TTC549 (cell line): ENCODE results near the gene PRUNE2.

Source experiments
- FAIRE-seq: peaks from 2 replicates; lab custom pipeline; 2012; peaks lifted over from hg19 to GRCh38; lab: Jason Lieb, UNC

The PRUNE2 gene

DNA sequence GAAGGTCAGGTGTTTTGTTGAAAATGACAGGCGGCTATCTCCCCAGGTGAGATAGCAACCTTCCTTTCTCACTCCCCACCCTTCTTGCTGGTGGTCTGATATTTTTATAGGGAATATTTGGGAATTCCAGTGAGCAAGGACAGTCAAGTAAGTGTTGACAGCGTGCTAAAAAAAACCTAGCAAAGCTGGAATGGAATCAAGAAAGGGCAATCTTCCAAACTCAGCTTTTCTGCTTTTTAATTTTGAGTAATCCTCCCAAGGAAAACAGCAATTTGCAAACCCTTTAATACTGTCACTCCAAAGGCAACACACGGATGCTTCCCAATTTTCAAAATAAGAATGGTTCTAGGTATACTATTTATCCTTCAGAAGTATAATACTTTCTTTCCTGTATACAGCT lies 285.3 kb downstream of the PRUNE2 start:
- no peak for FAIRE-seq

DNA sequence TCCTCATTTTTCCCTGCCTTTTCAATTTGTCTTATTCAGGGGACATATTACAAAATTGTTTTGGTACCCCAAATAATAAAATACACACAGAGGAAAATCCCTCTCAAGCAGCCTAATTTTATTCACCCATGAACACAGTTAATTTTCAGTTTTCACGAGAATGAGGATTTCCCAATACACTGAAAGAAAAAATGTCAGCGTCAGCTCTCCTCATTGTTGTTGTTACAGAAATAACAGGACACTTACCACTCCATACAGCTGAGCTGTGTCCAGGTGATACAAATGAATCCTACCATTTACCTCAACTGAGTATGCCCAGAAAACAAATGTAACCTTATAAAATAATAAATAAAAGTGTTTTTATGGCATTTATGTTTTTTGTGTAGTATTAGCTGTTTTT lies 286.3 kb downstream of the PRUNE2 start:
- no peak for FAIRE-seq

DNA sequence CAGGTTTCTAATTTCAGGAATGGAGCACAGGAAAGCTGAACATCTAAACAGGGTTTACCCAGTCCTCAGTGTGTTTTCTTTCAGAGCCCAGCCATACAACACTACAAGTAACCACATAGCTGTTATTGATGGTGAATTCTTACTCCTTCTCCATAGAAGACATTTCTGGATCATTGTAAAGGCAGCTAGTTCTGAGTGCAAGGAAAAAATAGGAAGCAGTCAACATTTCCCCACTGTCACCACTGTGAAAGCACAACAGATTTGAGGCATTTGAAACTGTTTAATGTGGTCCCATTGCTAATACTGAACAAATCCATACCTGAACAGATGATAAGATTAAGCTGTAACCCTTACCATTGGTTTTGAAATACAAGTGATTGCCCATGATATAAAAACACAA lies 286.7 kb downstream of the PRUNE2 start:
- FAIRE-seq = no peak

DNA sequence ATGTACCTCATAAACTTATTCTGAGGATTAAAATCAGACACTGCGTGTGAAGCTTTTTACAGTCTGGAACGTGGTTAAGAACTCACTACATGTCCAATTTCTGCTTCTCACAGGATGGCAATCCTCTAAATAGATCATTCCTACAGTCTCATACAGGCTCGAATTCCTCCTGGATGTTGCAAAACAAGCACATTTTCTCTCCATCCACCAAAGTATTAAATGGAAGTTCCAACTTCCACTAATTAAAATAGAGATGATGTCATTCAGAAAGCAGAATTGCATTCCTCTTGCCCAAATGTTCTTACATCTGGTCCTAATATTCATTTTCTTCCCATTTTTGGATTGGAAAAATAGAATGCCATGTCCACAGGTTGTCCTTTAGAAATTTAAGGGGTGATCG lies 287.2 kb downstream of the PRUNE2 start:
- no peak for FAIRE-seq

DNA sequence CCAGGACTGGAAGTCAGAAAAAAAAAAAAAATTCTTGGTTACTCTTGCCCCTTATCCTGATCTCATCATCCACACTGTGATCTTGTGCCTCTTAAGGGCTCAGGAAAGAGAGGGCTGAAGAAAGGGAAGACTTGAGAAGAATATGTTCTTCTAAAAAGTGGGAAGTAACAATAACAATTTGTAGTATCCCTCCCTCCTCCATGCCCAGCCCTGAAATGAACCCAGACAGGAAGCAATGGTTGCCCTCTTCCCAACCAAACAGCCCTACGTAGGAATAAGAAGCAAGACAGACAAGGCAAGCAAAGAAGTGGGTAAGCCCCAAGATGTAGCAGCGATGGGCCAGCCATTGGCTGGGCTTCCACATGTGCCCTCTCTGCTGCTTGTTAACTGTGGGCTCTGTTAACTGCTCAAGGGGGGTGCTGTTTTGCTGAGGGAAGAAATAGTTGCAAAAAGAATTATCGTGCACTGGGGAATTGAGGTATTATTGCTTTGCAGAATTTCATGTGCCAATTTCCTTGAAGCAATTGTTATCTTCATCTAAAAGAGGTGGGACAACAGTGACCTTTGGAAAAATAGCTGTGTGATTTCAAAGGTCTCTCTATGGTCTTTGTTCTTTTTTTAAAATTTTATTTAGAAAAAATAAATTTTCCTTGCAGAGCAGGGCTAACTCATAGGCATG lies 288.3 kb downstream of the PRUNE2 start:
- FAIRE-seq = no peak

DNA sequence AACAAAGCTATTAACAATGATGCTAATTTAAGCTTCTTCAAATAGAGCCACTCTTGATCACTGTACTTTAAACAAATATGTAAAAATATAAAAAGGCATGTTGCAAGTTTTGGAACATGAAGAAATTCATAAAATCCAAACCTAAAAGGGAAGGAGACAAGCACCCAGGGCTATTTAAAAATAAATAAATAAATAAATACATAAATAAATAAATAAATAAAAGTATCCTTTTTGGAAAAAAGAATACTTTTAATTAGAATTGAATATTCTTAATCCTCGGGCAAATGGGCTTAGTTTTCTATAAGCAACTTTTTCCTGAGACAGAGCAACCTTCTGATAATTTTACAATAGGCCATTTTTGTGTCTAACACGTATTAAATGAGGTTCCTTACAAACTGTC lies 289.1 kb downstream of the PRUNE2 start:
- no peak for FAIRE-seq

DNA sequence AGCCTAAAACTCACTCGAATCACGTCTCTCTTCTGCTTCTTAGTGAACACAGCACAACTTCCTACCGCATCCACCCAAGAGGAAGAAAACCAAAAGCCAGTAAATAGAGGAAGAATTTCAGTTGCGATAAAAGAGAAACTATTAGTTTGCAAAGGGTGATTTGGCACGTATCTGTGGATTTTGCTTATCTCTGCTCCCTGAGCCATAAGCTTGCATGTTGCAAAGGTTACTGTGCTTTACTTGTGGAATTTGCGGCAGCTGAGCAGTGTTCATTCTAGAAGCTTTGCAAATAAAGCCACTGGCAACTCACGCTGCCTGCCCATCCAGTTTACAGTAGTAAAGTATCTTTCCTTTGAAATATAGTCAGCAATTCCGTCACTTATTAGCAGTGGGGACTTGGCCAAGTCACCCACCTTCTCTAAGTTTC lies 290.7 kb downstream of the PRUNE2 start:
- no peak for FAIRE-seq

DNA sequence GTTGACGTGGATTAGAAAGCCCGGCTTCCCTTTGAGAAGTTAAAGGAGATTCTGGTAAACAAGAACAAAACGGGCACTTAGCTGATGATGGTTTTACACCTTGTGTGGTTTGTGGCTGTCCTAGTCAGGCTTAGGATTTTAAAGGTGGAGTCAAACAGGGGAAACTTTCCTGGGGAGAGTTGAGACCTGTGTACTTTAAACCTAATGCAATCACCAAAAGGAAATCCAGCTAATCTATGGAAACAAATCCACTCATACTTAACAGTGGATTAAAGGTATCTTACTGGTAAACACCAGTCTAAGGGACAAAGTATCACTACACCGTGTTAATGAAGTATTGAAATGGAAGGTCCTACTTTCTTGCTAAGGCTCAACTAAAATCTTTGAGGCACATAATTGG lies 291.9 kb downstream of the PRUNE2 start:
- FAIRE-seq = no peak

DNA sequence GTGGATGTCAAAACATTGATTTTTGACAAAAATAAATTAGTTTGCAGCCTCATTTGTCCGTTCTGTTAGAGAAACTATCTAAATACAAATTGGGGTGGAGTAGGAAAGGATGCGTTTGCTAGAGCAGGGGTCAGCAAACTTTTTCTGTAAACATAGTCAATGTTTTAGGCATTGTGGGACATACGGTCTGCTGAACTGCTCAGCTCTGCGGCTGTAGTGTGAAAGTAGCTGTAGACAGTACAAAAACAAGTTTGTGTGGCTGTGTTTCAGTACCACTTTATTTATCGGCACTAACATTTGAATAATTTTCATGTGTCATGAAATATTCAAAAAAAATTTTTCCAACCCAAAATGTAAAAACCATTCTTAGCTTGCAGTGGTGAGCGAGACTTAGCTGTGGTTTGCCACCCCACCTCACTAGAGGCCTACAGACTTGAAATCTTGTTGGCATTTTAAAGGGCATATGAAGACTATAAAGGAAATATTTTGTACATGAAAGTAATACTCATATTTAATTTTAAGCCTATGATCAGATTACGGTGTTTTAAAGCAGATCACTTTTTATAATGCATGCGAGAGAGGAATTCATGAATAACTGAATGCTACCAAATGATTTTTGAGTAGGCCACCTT lies 292.6 kb downstream of the PRUNE2 start:
- FAIRE-seq = no peak

DNA sequence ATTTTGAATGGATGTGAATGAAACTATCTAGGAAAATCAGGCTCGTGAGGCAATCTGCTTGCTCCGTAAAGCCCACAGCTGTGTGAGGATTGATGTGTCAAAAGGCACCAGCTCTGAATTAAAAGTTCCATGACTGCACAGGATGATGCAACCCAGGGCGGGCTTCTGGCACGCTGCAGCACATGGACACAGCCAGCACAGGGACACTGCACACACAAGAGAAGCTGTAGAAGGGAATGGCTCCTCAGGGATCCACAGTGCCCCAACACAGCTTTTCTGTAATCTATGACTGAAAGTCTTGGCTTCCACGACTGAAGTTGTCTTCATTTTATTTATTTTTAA lies 295.9 kb downstream of the PRUNE2 start:
- FAIRE-seq = no peak

DNA sequence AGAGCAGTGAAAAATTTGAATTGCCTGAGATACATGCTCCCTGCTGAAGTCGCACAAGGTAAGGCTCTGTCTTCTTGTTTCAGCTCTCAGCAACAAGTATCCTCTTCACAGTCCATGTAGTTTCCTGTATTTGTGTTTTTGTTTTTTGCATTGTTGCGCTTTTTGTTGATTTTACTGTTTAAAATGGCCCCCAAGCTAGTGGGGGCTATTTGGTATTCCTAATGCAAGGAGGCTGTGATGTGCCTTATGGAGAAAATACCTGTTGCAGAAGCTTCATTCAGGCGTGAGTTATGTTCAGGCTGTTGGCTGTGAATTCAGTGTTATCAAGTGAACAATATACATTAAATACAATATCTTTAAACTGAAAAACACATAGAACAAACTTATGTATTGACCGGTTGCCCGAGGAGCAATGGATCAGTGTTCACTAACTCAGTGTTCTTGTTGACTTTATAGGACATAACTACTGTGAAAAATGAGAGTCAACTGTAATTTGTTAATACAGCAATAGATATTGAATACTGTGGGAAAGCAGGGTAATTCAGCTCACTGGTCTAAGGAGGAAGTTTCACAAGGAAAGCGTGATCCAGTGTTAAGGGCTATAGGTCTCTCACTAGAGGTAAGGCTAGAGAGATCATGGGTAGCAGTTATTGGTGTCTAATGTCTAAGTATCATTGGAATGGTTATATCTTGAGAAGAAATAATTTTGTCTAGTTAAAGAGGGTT lies 296.5 kb downstream of the PRUNE2 start:
- no peak for FAIRE-seq

DNA sequence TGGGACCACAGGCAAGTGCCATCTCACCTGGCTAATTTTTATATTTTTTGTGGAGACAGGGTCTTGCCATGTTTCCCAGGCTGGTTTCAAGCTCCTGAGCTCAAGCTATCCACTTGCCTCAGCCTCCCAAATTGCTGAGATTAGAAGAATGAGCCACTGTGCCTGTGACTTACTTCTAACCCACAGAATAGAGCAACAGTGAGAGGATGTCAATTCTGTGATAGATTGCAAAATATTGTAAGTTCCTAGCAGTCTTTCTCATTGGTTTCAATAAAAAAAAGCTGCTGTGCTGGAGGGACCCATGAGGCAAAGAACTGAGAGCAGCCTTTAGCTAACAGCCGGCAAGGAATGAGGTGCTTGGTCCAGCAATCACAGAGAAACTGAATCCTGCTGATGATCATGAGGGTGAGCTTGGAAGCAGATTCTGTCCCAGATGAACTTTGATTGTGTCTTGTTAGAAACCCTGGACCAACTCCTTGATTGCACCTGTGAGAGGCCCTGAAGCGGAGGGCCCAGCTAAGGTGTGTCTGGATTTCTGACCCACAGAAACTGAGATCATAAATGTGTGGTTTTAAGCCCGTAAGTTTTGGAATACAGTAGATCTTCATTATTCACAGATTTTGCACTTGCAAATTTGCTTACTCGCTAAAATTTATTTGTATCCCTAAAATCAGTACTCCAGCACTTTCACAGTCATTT lies 297.2 kb downstream of the PRUNE2 start:
- FAIRE-seq = no peak

DNA sequence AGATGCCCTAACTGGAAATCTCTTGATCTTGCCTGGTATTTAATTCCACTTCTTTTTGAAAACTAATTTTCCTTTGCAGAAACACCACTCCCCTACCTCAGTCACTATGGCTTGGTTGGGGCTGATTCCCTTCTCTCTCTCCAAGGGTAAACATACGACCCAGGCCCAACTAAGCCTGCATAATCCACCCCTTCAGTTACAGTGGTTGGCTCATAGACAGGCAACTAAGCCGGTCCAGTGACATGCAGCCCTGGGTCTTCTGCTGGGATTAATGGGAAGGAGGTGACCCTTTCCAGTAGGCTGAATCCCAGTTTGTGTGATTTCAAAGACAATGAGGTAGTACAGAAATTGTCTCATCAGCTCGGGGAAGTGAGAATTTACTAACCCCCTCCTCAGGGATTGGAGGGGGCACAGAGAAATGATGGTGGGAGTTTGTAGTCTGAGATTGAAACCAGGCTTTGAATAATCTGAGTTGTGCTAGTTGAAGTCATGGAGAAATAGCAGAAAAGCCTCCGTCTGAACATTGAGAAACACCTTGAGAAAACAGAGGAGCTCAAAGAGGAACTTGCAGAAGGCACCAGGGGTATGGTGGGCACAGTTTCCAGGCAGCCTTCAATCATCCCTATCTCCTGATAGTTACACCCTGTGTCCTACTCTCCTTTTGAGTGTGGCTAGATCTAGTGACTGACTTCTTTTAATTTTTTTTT lies 298.0 kb downstream of the PRUNE2 start:
- FAIRE-seq = no peak

DNA sequence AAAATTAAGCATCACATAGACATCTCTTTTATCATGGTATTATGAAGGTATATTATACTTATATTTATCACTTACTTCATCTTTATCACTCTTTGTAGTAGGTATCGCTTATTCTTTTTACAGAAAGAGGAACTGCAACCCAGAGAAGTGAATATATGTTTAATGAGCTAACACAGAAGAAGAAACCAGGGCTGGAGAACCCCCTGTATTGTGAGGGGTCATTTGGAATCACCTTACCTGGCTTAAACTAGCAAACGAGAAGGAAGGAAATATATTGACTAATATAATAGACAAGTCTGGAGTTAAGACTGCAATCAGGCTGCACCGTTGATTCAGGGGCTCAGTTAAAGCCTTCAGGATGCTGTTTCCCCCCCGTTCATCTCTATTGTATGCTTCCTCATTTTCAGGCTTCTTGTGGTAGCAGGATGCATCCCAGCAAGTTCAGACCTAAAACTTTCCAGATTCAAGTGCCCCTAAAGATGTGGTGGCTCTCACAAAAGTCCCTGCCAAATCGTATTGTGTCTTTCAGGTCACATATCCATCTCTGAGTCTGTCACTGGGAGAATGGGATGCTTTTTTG lies 300.5 kb downstream of the PRUNE2 start:
- no peak for FAIRE-seq

DNA sequence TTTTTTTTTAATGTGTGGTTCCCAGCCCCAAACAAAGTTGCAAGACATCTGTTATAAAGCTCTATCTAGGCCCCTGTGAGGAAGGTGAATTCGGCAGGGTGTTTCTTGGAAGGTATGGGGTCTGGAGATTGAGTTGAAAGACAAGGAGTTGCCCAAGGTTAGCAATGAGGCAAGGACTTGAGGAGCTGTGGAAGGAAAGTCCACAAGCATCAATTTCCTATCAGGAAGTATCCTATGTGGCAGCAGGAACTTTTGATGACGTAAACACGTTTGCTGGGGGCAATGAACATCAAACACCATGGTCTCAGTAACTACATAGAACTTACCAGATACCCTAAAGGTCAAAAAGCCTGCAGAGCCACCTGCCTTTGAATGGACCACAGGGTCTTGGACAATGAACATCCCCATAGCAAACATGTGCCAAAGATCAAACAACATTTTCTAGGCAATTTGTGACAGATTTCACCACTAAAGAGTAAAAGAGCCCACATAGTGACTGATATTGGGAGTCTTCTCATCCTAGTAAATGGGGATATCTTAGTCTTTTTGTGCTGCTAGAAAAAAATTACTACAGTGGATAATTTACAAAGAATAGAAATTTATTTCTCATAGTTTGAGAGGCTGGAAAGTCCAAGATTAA lies 301.9 kb downstream of the PRUNE2 start:
- no peak for FAIRE-seq

DNA sequence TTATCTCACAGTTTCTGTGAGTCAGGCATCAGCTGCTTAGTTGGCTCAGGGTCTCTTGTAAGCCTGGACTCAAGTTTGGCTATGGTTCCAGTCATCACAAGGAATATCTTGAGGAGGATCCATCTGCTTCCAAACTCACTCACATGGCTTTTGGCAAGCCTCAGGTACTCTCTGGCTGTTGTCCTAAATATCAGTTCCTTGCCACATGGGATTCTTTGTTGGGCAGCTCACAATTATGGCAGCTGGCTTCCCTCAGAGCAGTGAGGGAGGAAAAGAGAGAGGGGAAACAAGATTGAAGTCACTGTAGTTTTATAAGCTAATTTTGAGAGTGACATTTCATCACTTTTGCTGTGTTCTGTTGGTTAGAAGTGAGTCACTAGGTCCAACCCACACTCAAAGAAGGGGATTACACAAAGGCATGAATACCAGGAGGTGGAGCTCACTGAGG lies 302.4 kb downstream of the PRUNE2 start:
- no peak for FAIRE-seq

DNA sequence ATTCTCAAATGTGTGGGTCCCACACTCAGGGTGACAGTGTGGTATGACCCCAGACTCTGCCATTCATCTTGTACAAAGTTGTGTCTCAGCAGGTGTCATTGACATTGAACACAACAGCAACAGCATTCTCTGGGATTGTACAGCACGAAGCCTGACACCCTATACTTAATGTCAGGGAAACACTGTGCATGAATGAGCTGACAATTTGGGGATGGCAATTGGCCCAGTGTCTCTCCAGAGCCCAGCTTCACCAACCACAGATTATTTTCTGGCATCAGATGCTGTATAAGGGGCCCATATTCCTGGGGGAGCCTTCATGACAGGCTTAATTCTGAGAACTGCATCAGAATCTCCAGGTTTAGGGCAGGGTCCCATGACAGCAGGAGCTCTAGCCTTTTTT lies 303.7 kb downstream of the PRUNE2 start:
- no peak for FAIRE-seq

DNA sequence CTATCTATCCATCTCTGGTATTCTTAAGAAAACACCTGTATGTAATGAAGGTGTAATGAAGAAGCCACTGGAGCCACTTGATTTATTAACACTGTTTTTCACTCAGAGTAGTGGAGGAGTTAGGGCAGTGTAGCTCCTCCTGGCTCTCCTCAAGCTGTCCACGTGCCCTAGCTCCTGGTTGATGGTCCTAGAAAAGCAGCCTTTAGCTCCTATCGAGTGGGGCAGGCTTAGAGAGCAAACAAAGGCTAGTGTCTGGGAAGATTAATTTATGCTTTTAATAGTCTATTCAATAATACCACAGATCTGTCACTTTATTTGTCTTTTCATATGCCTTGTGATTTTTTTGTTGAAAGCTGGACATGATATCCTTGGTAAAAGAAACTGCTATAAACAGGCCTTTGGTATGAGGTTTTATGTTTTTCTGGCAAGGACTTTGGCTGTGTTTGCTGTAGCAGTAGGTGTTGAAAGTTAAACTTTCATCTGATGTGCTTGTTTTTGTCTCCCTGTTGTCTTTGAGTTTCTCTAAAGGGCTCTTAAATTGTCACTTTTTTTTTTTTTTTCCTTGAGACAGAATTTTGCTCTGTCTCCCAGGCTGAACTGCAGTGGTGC lies 305.8 kb downstream of the PRUNE2 start:
- no peak for FAIRE-seq

DNA sequence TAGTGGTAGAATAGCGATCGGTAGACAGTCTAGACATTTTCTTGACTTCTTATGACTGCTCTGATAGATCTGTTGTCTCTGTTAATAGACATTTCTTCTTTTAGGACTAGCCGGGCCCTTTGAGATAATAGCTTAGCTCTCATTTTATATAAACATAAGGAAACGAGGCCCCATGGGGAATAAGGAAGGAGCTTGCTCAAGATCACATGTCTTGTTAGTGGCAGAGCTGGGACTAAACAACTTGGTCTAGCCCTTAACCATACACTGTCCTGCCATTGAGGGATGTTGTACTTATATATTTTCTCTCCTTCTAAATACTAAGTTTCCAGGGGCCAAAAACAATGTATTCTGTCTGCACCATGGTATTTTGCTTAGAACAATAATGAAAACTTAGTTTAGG lies 306.9 kb downstream of the PRUNE2 start:
- FAIRE-seq = no peak

DNA sequence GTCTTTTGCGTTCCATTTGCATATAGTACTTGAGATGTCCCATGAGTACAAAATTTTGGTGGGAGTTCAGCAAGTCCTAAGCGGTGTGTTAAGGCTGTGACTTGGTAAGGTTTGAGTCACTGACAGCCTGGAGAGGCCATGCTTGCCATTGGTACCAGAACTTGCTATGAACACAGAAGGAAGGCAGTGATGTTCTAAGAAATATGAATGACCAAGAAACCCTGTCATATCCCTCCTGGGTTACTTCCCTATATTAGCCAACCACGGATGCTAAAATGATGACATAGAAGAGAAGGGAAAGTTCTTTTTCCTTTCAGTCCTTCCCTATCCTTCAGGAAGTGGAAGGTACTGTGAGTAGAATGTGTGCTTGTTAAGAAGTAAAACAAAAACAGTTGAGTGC lies 310.3 kb downstream of the PRUNE2 start:
- FAIRE-seq = no peak

DNA sequence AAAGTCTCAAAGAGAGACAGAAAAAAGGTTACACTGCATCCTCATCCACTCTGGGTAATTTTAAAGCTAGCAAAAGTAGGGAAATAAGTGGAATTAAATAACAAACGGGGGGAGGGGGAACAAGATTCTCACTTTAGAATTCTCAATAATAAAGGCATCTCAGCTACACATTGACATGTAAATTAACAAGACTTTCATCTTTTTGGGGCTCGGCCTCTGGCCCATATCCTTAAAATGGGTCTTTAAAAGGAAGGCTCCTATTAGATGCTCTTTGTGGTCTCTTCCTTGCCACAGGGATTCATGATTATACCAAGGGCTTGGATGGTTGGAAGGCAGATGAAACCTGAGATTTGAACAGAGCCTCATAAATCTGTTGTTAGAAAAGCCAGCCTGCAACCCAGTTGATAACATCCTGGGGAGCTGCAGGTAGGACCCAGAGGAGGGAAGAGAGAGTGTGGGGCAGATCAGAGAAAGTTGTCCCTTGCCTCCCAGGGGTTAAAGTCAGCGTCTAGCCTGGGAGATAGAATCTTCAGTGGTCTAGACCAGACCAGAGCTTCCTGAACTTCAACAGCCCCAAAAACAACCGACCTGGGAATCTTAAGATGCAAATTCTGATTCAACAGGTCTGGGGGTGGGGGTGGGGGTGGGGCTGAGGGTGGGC lies 311.0 kb downstream of the PRUNE2 start:
- no peak for FAIRE-seq
